Right kidney (tissue), 1 donor: ENCODE data around the gene CD276.

ENCODE experiments used
- DNase-seq: peaks from one replicate; pipeline ENCODE4 v3.0.0-alpha.2; 2016

The CD276 gene

GRCh38 chr15:73746883-73747282 lies 62.7 kb downstream of the CD276 start:
- DNase-seq: no peak

GRCh38 chr15:73747847-73748590 lies 63.8 kb downstream of the CD276 start:
- DNase-seq: no peak

- no peak for DNase-seq
Measured at GRCh38 chr15:73748730-73749129, 64.5 kb downstream of the CD276 start.

GRCh38 chr15:73749533-73749932 lies 65.3 kb downstream of the CD276 start:
- DNase-seq: no peak

GRCh38 chr15:73749971-73750370 lies 65.8 kb downstream of the CD276 start:
- DNase-seq: no peak

GRCh38 chr15:73750438-73750837 lies 66.3 kb downstream of the CD276 start:
- DNase-seq: no peak

GRCh38 chr15:73750951-73751350 lies 66.8 kb downstream of the CD276 start:
- no peak for DNase-seq

- no peak for DNase-seq
Measured at GRCh38 chr15:73751511-73751898, 67.3 kb downstream of the CD276 start.

- DNase-seq: peak; percentile 75
Measured at GRCh38 chr15:73751899-73752805, 68.0 kb downstream of the CD276 start.

- no peak for DNase-seq
Measured at GRCh38 chr15:73752806-73753193, 68.6 kb downstream of the CD276 start.

- no peak for DNase-seq
Measured at GRCh38 chr15:73753250-73754130, 69.3 kb downstream of the CD276 start, which contains the start of gene INSYN1. TSS of gene INSYN1 (minus strand) at chr15:73753351. CDS start at chr15:73751130, 2,221 bp downstream.

GRCh38 chr15:73754461-73754860 lies 70.3 kb downstream of the CD276 start:
- no peak for DNase-seq

- no peak for DNase-seq
Measured at GRCh38 chr15:73755481-73755880, 71.3 kb downstream of the CD276 start.

GRCh38 chr15:73755946-73756345 lies 71.8 kb downstream of the CD276 start:
- DNase-seq: no peak

- no peak for DNase-seq
Measured at GRCh38 chr15:73756390-73756789, 72.2 kb downstream of the CD276 start.

GRCh38 chr15:73756947-73757513 lies 72.8 kb downstream of the CD276 start:
- DNase-seq: no peak

GRCh38 chr15:73757571-73757970 lies 73.4 kb downstream of the CD276 start:
- DNase-seq: no peak

GRCh38 chr15:73758461-73758860 lies 74.3 kb downstream of the CD276 start:
- DNase-seq: no peak

- DNase-seq: no peak
Measured at GRCh38 chr15:73760330-73761329, 76.4 kb downstream of the CD276 start.

GRCh38 chr15:73763931-73764330 lies 79.7 kb downstream of the CD276 start:
- no peak for DNase-seq
